Fibroblast of skin of abdomen (primary cell): ENCODE results near the gene MTM1.

Source experiments
- DNase-seq: peaks from one replicate; pipeline ENCODE4 v3.0.0-alpha.2; 2013

The MTM1 gene

DNA sequence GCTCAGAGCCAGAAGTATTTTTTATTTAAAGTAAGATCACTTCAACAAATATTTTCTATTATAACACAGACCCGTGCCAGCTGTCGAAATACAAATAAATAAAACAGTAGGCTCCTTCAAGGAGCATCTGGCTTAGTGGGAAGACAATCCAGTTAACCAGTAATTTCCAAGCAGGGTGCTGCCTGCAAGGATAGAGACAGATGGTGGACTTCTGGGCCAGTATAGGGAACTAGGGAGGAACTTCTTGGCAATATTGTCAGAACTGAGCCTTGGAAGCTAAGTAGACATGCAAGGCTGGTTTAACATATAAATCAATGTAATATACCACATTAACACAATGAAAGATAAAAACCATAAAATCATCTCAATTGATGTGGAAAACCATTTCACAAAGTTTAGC is 107.8 kb downstream of the MTM1 start:
- no peak for DNase-seq

DNA sequence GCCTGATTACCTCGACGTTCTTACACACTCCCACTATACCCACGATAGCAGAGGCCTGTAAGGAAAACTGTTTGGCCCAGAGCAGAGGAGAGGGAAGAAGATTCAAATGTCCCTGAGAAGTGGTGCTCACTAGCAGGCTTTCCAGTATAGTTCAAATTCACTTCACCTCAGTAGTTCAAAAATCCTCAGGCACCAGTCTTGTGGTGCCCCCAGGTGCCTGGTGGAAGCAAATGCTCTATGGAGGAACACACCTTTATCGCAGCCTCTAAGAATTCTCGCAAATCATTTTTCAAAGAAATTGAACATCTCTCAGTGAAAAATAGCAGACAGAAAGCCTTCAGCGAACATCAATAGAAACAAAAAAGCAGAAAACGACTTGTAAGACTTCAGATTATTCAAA is 112.6 kb downstream of the MTM1 start:
- DNase-seq, result no peak

DNA sequence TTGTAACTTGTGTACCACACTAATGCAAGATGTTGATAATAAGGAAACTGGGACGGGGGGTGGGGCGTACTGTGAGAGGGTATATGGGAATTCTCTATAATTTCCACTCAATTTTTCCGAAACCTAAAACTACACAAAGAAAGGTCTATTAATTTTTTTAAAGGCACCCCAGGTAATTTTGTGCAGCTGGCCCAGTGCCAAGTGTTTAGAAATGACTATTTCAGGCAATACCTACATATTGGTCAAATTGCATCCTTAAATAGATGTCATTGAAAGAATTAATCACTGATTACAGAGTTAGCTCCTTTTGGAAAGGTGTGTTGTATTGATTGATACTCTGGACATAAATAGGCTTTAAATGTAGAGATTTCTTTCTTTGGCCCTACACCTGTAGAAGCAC is 114.7 kb downstream of the MTM1 start:
- no peak for DNase-seq

DNA sequence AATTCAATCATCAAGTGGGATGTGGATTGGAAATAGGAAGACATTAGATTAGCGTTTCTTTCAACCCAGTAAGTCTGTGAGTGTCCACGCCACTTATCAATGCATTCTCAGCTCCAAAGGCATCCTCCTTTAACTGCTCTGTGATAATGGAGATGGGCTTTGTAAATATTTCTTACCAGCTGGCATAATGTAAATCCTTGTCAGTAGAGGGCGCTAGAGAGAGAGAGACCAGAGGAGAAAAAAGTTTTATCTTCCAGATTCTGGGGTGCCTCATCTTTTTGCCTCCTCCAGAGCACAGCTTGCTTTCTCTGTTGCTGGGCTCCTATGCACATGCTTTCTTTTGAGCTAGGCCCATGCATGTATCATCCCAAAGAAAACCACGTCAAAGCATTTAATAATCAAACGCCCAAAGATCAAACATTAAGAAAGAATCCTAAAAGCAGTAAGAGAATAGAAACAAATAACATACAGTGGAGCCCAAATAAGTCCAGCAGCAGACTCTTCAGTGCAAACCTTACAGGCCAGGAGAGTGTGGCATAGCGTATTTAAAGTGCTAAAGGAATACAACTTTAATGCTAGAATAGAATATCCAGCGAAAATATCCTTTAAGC is 115.2 kb downstream of the MTM1 start:
- no peak for DNase-seq

DNA sequence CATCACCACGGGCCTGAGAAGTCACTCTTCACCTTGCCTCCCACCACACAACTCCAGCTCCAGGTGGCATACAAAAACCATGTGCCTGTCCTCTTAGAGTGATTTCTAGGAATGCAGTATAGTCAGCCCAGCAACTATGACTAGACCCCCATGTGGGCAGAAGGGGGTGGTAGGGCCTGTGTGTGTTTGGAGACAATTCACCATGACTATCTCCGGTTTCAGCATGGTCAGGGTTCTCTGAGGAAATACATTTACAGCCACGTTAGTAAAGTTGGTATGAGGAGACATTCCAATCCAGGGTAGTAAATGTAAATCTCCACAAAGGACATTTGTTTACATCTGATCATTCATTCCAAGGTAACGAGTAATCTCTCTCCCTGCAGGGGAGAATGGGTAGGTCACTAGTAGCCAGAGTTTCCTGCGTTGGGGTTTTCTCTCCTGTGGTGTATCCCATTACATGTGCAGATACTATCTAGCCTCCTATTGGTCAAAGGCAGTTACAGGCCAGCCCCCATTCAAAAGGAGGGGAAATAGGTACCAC is 120.6 kb downstream of the MTM1 start:
- peak; percentile 93 for DNase-seq

DNA sequence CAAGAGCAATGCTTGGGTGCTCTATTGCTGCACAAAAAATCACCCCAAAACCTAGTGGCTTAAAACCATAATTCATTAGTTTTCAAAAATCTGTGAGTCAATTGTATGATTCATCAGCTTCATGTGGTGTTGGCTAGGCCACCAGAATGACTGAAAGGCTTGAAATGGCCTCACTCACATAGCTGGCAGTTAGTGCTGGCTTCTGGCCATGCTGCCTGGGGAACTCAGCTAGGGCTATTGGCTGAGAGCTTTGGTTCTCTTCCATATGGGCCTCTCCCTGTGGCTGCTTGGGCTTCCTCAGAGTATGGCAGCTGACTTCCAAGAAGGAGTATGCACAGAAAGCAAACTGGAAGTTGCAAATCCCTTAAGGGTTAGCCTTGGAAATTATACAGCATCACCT is 121.7 kb downstream of the MTM1 start:
- peak; percentile 94 for DNase-seq

DNA sequence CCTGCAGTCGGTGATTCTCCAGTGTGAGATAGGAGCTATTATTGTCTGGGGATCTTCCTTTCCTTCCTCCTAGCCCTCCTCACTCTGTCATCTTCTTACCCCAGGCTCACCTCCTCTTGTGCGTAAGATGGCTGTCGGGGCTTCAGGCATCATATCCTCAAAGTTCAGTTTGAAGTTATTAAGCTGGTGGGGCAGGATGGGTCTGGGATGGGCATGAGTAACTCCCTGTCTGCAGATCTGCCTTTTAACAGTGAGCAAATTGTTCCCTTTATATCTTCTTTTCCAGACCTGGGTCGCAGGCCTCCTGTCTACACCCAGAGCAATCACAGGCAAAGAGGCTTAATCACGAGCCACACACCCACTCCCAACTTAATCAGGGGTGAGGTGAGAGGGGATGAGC is 123.9 kb downstream of the MTM1 start:
- DNase-seq, result no peak

DNA sequence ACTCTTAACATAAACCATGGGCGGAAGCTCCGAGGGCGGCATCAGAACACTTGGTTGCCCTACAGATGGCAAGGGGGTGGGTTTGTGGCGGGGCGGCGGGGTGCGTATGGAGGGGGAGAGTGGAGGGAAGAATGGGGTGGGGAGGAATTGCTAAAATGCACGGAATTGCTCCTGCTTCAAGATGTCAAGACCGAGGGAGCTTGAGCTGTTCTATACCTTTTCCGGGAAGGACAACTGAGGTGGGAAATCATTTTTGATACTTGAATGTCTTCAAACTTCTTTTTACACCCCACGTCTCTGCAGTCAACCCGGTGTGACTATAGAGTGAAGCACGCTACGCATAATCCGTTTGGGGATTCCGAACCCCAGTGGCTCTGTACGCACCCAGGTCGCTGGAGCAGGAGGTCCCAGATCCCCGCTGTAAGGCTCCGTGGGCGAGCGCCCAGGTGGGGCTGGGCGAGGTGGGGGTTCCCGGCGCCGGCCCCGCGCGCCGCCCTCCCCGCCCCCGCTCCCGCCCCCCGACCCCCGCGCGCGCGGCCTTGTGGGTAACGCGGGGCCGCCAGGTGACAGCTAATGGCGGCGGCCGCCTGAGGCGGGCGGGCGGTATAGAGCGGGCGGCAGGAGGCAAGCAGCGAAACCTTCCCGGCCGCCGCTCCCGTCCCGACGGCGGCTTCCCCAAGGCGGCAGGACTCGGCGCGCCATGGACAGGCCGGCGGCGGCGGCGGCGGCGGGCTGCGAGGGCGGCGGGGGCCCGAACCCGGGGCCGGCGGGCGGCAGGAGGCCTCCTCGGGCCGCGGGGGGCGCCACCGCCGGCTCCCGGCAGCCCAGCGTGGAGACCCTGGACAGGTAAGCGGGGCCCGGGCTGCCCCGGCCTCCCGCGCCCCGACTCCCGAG is 124.7 kb downstream of the MTM1 start, which contains the start of gene MTMR1:
MTMR1 (plus strand) TSS at position 566 of the 894 bp plus-strand sequence; CDS start at position 701, 135 bp downstream.
- DNase-seq, result peak; percentile 15

DNA sequence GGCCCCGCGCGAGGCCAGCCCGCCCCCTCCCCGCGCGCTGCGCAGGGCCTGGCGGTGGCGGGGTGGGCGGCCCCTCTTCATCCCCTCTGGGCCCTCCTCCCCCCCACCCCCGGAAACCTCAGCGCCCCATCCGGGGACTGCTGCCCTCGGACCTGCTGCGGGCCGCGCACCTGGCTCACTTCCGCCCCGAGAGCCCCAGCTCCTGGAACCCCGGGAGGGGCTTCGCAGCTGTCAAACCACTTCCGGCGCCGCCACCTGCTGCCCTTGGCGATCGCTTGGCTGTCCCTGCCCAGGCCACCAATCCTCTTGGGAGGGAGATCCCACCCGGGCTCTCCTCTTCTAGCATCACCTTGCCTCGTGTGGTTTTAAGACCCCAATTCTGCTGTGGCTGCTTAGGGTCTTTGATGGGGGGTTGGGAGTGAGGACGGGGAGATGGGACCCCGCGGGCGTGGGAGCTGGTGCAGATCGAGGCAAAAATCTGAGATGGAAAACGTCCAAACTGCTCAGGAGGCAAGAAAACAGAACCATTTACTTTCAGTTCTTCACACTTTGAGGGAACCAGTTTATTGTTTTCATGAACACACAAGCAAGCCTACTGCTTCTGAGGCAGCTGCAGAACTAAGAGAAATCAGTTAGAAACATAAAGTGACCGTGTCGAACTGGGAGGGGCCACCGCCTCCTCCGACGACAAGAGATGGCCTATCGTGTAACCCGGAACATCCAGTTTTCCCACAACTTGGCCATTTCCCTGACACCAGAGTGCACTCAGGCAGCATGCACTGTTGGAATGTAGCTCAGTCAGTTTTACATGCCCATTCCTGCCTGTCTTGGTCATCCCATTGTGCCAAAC is 125.5 kb downstream of the MTM1 start:
- DNase-seq, result peak; percentile 39

DNA sequence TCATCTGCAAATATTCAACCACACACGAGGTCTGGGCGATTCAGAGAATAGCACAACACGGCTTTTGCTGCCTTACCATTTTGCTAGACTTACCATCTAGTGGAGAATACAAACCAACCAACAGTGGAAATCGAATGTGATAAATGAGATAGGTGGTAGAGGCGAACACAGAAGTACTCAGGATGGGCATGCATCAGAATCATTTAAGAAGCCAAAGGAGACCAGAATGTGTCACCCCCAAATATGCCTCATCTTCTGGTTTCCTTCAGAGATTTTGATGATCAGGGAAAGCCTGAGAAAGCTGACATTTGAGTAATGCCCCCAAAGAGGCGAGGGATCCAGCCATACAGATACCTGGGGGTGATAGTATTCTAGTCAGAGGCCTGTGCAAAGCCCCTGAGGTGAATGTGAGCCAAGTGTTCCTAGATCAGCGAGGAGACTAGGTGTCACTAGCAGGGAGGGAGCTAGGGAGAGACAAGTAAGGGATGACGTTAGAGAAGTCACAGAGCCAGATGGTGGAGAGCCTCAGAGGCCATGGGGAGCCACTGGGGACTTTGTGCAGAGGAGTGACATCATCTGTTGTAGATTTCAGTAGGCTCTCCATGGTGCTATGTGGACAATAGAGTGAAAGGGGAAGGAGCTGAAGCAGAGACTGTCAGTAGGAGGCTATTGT is 126.5 kb downstream of the MTM1 start:
- DNase-seq, result no peak

DNA sequence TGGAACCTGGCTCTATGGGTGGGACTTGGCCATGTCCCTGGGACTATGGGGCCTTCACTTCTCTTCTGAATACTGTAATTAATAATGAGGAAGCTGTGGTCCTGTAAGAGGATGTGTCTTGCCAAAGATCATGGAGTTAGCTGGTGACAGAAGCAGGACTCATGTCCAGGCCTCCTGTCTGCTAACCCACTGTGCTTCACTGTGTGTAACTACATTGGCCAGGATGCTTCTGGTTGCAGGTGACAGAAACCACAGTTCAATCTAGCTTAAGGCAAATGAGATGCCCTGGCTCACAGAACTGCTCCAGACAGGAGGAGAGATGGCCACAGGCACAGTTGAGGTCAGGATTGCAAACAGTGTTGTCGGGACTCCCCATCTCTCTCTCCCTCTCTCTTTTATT is 127.9 kb downstream of the MTM1 start:
- DNase-seq, result no peak

DNA sequence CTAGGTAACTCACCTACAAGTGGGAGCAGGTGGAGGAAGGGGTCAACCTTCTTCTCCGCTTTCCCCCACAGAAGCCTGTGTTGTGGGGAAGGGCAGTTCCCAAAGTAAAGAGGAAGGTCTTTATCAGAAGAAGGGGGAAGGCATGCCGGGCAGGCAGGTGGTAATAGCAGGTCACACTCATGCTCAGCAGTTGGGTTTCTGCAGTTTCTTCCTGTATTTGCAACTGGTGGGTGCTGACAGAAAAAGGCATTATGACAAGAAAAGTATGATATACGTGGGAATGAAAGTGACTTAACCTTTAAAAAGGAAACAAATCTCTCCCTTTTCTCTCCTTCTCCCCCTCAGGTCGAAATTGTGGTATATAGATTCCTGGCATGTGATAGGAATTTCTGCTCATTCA is 128.4 kb downstream of the MTM1 start:
- no peak for DNase-seq

DNA sequence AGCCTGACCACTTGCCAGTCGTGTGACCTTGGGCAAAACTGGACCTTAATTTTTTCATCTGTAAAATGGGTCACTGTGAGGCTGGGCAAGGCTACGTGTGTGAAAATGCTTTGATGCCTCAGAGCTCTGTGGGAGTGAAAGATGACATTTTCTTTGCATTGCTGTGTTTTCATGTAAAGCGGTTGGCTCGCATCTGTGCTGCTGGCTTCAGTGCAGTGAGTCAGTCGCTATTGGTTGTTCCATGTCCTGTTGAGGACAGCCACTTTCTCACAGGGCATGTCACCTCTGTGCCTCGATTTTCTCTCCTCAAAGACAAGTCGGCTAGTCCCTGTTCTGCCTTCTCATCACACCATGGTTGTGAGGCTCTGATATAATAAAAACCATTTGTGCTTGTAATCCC is 129.2 kb downstream of the MTM1 start:
- DNase-seq, result no peak

DNA sequence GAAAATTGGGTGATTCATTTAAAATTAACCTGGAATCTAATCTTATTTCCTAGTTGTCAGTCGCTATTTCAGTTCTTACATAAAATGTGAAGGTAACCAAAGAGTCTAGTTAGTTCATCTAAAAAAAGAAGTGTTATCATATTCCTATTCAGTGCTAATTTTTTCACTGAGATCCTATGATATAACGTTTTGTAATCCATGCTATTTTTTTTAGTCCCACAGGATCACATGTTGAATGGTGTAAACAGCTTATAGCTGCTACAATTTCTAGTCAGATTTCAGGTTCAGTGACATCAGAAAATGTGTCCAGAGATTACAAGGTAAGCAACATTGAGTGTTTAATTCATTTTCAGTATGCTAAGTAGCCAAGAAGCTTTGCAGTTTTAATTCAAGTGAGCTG is 130.6 kb downstream of the MTM1 start:
- DNase-seq, result no peak

DNA sequence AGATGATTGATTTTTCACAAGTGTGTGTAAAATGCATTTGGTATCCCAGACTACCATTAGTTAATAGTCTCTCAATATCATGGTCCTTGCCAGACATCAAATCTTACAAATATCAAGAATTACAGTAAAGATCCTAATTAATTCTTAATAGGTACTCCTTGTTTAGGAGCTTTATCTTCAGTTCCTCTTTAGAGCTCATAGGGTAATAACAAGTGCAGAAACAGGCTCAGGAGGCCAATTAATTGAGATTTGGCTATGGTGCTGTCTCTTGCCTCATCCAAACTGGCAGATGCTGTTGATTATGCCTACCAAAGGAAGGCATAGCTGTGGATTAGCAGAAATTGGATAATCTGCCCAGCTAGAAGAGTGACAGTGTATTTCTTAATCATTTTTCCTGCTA is 131.7 kb downstream of the MTM1 start:
- DNase-seq, result no peak

DNA sequence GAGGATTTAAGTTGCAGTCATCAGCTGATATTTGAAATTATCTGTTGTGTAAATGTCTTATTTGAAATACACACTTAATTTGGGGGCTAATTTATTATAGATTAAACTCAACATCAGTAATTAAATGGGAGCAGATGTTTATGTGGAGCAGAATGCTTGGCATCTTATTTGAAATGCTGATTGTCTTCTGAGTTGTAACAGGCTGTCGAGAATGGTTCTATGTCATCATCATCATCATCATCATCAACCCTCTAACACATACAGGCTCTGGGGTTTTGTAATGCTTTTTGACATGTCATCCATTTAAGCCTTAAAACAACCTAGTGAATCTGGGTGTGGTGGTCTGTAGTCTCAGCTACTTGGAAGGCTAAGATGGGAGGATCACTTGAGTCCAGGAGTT is 133.0 kb downstream of the MTM1 start:
- DNase-seq, result no peak

DNA sequence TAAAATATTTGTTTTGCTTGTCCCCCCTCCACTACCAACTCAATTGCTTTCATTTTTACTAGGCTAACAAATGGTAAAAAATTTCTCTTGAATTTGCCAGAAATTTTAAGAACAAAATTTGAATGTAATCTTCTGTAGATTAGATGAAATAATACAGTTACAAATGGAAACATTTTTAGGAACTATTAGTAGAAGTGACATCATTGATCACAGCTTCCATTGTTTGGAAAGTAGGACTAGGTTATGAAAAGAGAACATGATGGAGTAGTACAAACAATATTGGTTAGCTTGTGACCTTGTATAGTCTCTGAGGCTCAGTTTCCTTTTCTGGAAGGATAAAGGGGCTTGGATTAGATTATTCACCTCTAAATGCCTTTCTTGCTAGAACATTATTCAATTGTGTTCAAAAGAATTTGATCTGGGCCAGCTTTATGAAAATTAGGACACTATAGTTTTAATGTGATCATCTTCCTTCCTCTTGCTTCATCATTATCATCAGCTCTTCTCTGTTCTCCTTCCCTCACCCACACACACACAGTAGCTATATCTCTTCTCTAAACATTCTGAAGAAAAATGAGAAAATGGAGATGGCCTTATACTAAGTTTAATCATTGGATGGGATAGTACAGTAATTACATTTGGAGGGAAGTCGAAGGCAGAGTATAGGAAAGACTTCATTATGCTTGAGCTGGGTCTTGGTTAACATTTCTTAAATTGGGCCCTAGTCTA is 134.7 kb downstream of the MTM1 start:
- no peak for DNase-seq

DNA sequence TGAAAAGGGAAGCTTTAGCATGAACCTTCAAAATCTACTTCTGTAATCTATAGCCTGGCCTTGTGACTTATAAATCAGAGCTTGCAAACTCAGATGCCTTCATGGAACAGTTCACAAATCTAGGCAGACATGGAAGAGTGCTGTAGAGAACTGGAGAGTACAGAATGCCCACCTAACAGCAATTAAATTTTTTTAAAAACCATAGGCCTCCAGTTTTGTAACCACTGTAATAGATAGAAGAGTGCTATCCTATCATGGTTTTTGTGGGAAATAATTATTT is 135.2 kb downstream of the MTM1 start:
- no peak for DNase-seq

DNA sequence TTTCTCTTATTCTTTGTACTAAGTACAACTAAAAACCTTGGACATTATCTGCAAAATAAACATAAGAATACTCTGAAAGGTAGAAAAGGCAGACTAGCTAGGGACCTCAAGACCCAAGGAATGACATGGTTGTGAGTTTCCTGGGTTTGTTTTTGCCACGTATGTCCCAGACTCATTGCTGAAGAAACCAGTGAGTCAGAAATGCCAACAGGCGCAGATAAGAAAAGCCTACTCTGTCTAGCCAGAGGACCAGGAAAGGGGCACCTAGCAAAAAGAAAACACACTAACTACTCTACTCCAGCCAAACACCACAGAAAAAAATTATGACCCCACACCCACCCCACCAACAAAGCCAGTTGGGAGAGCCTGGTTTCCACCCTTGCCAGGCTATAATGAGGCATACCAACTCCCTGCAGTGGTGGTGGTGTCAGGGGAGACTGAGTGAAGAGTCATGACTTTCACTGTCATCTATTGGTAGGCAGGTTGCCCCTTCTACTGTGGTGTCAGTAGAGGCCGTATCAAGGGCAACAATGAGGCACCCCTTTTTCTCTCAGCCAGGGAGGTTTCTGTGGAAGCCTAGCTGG is 135.7 kb downstream of the MTM1 start:
- DNase-seq, result no peak

DNA sequence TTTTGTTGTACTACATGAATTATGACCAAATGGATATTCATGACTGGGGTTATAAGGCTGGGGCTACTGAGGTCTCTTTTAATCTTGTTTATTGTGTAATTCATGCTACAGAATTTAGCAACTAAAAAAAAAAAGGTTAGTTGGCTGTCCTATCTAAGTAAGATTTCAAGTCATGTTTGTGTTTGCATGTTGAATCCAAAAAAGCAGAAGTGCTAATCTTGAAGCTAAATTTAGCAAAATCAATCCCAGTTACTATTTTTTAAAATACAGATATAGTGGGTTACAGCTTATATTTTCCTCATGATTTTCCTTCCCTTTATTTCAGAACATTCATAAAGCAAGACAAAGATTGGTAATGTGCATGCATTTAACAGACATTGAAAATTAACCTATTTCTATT is 144.2 kb downstream of the MTM1 start:
- no peak for DNase-seq

DNA sequence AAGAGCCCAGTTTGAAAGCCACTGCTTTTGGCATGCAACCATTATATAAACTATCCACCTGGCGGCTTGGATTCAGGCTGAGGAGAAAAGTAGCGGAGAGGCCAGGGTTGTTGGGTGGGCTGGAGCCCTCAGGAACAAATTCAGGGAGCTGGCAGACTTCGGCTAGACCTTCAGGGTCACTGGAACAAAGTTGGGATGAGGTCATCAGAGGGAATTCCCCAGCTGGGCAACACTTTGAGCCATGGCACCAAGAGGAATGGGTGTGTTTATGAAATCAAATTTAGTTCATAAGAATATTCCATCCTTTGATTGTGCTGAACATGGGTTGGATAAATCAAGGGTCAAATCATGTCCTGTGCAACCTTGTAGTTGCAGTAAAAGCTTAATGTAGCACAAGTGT is 146.8 kb downstream of the MTM1 start:
- DNase-seq, result no peak

DNA sequence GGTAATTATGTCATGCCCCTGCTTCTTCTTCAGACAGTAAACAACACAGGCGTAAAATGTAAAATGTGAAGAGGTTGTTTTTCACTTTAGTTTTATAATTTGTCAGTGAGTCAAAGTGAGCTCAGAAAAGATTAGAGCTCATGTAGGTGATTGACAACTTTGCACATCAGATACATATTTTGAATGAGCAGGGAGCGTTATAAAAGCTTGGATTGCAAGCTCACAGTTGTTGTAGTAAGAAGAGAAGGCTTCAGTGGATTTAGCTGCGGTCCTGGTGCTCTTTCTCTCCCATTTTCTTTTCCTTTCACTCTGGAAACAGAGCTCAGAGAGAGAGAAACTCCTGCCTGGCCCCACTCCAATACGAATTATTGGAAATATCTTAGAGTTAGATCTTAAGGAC is 151.2 kb downstream of the MTM1 start:
- no peak for DNase-seq
